HCT116 (cell line): ENCODE data around the gene CUEDC2. TPM values are rescaled to one million over a fixed set of nuclear protein-coding genes. Genes with fewer than 3 reads are reported as not detected.

Source experiments
- ATAC-seq: fragments of 200-7000 bp; cut with Tn5 transposase; 2 replicates; pipeline ENCODE4 v1.9.1; 2020; ENCODE audit warnings: mild to moderate bottlenecking, moderate library complexity
- BruUV-seq: library from RNA; stranded (reverse); fragments of 400-500 nt; replicated peaks from 2 replicates; lab custom pipeline; 2021; lab: Mats Ljungman, UMichigan
- CTCF ChIA-PET: fragments of 300-600 bp; sonication (Branson Sonifier 250); formaldehyde crosslinking; loops from one replicate; lab custom pipeline; 2021; ENCODE audit warnings: antibody characterized with exemption; lab: Charles Lee
- POLR2A ChIA-PET: fragments of 300-600, 350-600 bp; sonication (Branson Sonifier 250); formaldehyde crosslinking; loops from one replicate; lab custom pipeline; 2021; ENCODE audit warnings: antibody characterized with exemption; lab: Charles Lee
- RAD21 ChIA-PET, 2 experiments: fragments of 300-600 bp; sonication (Branson Sonifier 250); formaldehyde crosslinking; loops; one replicate each; lab custom pipeline; 2023; ENCODE audit warnings: low total read pairs in 2 of 2; ENCODE audit not compliant: uncharacterized antibody in 2 of 2, unreplicated experiment in 2 of 2, low non-redundant PET in 1 of 2; lab: Charles Lee
- DNase-seq: peaks from one replicate; pipeline ENCODE4 v3.0.0-alpha.2; 2010; ENCODE audit warnings: low read depth, low spot score
- H2AFZ ChIP-seq: fragments of 200-600 bp; shearing (Covaris generic), sonication (generic); 2 replicates; pipeline ENCODE4 v1.6.1; 2017; ENCODE audit warnings: low read depth, mixed run types, mixed read lengths, antibody characterized with exemption, low read length; ENCODE audit not compliant: poor library complexity, severe bottlenecking
- H3K27ac ChIP-seq: 2 replicates; pipeline ENCODE4 v1.5.1; 2012; ENCODE audit warnings: low read depth, low read length
- H3K27me3 ChIP-seq: fragments of 200-600 bp; sonication (generic); 2 replicates; pipeline ENCODE4 v1.6.1; 2016; ENCODE audit warnings: mixed run types, low read length, mixed read lengths; ENCODE audit not compliant: insufficient read depth
- H3K36me3 ChIP-seq, 2 experiments: fragments of 200-500 bp in 1 of 2; fragments of 200-600 bp in 1 of 2; sonication (Bioruptor generic) in 1 of 2; sonication (generic) in 1 of 2; 2 replicates each; pipeline versions ENCODE4 v1.5.1 to v1.6.1; 2014 to 2016; ENCODE audit warnings: low read length in 2 of 2, inconsistent platforms in 1 of 2, mixed read lengths in 1 of 2, mixed run types in 1 of 2; ENCODE audit not compliant: insufficient read depth in 2 of 2, control insufficient read depth in 1 of 2
- H3K4me1 ChIP-seq, 2 experiments: fragments of 200-600 bp in 1 of 2; sonication (generic) in 1 of 2; 2 replicates each; pipeline versions ENCODE4 v1.5.1 to v1.6.1; 2012 to 2017; ENCODE audit warnings: low read length in 2 of 2, inconsistent platforms in 1 of 2, mild to moderate bottlenecking in 1 of 2, mixed read lengths in 1 of 2, mixed run types in 1 of 2, moderate library complexity in 1 of 2; ENCODE audit not compliant: insufficient read depth in 2 of 2, control insufficient read depth in 1 of 2
- H3K4me2 ChIP-seq: fragments of 200-600 bp; sonication (generic); 2 replicates; pipeline ENCODE4 v1.6.1; 2017; ENCODE audit warnings: mixed run types, low read length, mixed read lengths
- H3K4me3 ChIP-seq, 2 experiments: fragments of 200-600 bp in 1 of 2; sonication (generic) in 1 of 2; replicated peaks in 1 of 2; 2 replicates each; pipeline ENCODE4 v1.5.1; 2011 to 2016; ENCODE audit warnings: low read length in 2 of 2, control low read depth in 1 of 2, low read depth in 1 of 2, mild to moderate bottlenecking in 1 of 2, mixed read lengths in 1 of 2, mixed run types in 1 of 2
- H3K79me2 ChIP-seq: fragments of 200-600 bp; sonication (generic); 2 replicates; pipeline ENCODE4 v1.6.1; 2017; ENCODE audit warnings: mild to moderate bottlenecking, mixed run types, low read length, moderate library complexity, mixed read lengths; ENCODE audit not compliant: insufficient read depth
- H3K9ac ChIP-seq: fragments of 200-600 bp; sonication (generic); 2 replicates; pipeline ENCODE4 v1.6.1; 2016; ENCODE audit warnings: low read length, mixed read lengths
- H3K9me2 ChIP-seq: fragments of 200-600 bp; sonication (generic), shearing (Covaris generic); 2 replicates; pipeline ENCODE4 v1.6.1; 2017; ENCODE audit warnings: mixed run types, mild to moderate bottlenecking, moderate library complexity; ENCODE audit not compliant: insufficient read depth
- H3K9me3 ChIP-seq, 2 experiments: fragments of 200-500 bp in 1 of 2; fragments of 200-600 bp in 1 of 2; sonication (Bioruptor generic) in 1 of 2; sonication (generic) in 1 of 2; 2 replicates each; pipeline ENCODE4 v1.6.1; 2014 to 2017; ENCODE audit warnings: low read length in 2 of 2, mixed read lengths in 2 of 2, inconsistent platforms in 1 of 2, low read depth in 1 of 2, mild to moderate bottlenecking in 1 of 2, mixed run types in 1 of 2, moderate library complexity in 1 of 2; ENCODE audit not compliant: control insufficient read depth in 1 of 2, insufficient read depth in 1 of 2
- H4K20me1 ChIP-seq: fragments of 200-600 bp; sonication (generic), shearing (Covaris generic); 2 replicates; pipeline ENCODE4 v1.6.1; 2017; ENCODE audit warnings: mixed run types, mild to moderate bottlenecking, moderate library complexity; ENCODE audit not compliant: insufficient read depth
- ATF3 ChIP-seq: IDR thresholded peaks from 2 replicates; pipeline ENCODE4 v1.6.1; 2012
- CBX3 ChIP-seq: IDR thresholded peaks from 2 replicates; pipeline ENCODE4 v1.6.1; 2012; ENCODE audit warnings: low read depth
- CEBPB ChIP-seq: IDR thresholded peaks from 2 replicates; pipeline ENCODE4 v1.6.1; 2012; ENCODE audit warnings: low read depth
- EGR1 ChIP-seq: IDR thresholded peaks from 2 replicates; pipeline ENCODE4 v1.6.1; 2012; ENCODE audit warnings: low read depth
- ELF1 ChIP-seq: IDR thresholded peaks from 2 replicates; pipeline ENCODE4 v1.6.1; 2012; ENCODE audit warnings: low read depth, borderline replicate concordance
- FOSL1 ChIP-seq: IDR thresholded peaks from 2 replicates; pipeline ENCODE4 v1.6.1; 2012; ENCODE audit warnings: low read depth
- JUND ChIP-seq: IDR thresholded peaks from 2 replicates; pipeline ENCODE4 v1.6.1; 2012
- POLR2A ChIP-seq: IDR thresholded peaks from 2 replicates; pipeline ENCODE4 v1.7.0; 2011; ENCODE audit warnings: borderline replicate concordance; ENCODE audit not compliant: insufficient read depth, insufficient read length; ENCODE audit errors: extremely low read depth
- RAD21 ChIP-seq: IDR thresholded peaks from 2 replicates; pipeline ENCODE4 v1.6.1; 2012; ENCODE audit warnings: low read depth, mild to moderate bottlenecking
- REST ChIP-seq: IDR thresholded peaks from 2 replicates; pipeline ENCODE4 v1.6.1; 2012; ENCODE audit warnings: low read depth
- SIN3A ChIP-seq: IDR thresholded peaks from 2 replicates; pipeline ENCODE4 v1.6.1; 2012; ENCODE audit warnings: low read depth
- SP1 ChIP-seq: IDR thresholded peaks from 2 replicates; pipeline ENCODE4 v1.6.1; 2012; ENCODE audit warnings: low read depth
- SRF ChIP-seq: IDR thresholded peaks from 2 replicates; pipeline ENCODE4 v1.6.1; 2012; ENCODE audit warnings: low read depth
- TCF7L2 ChIP-seq: IDR thresholded peaks from 2 replicates; pipeline ENCODE4 v1.7.0; 2011; ENCODE audit warnings: borderline replicate concordance, inconsistent platforms; ENCODE audit not compliant: insufficient read depth, insufficient read length; ENCODE audit errors: extremely low read depth
- ZNF274 ChIP-seq: fragments of 200-500 bp; sonication (Bioruptor generic); IDR thresholded peaks from 2 replicates; pipeline ENCODE4 v1.6.1; 2014; ENCODE audit warnings: mild to moderate bottlenecking, low read depth, low read length, inconsistent platforms
- intact Hi-C: fragments of 100-400 bp; cut with micrococcal nuclease; formaldehyde crosslinking; loops from 2 replicates; pipeline ENCODE4 v1.10.0; 2022
- total RNA-seq: library from RNA; stranded (reverse); gene quantifications from one replicate; pipeline ENCODE4 v1.2.1, GENCODE V29; 2021; ENCODE audit not compliant: unreplicated experiment

The CUEDC2 gene
- total RNA-seq, 1 experiment from 2014 or later, result 96.7 TPM

- DNase-seq, result no peak
- ChIA-PET POLR2A (interaction anchor here (1.1 to 3.2 kb wide), 2 partner anchors 9 to 174 kb away, joined by 8 to 14 read pairs; partner anchors contain the start of gene NFKB2), RAD21 (interaction anchor here (1.0 to 2.0 kb wide), 3 partner anchors 174 to 235 kb away, joined by 4 to 9 read pairs (median 6); no protein-coding TSS in a partner anchor)
- Histone ChIP-seq H3K9me3 (no peaks in the 10 kb centered on the region), H3K9ac (no peak overlapping the region), H3K4me3 (no peak overlapping the region), H3K9me2 (no peaks in the 10 kb centered on the region)
- no peak for TF ChIP-seq SRF
- TF ChIP-seq, all 23 proteins: peak for 0
- Histone ChIP-seq H3K36me3 (peaks cover 4 to 15% of the 10 kb centered on the region in 2 experiments; a peak in 2 of 4 replicates), H3K79me2 (no peaks in the 10 kb centered on the region), H4K20me1 (no peaks in the 10 kb centered on the region), H3K27ac (no peak overlapping the region; the same call in 1 of the 2 replicates), H2AFZ (no peak overlapping the region), H3K4me2 (no peak overlapping the region), H3K27me3 (no peaks in the 10 kb centered on the region), H3K4me1 (peaks cover 19 to 50% of the 10 kb centered on the region in 2 experiments)
- no TSS peak for BruUV-seq
- no peak for ATAC-seq
- intact Hi-C loops, result loop anchor here (1.0 kb wide), 1 partner anchor 174 kb away; no protein-coding TSS in a partner anchor
- CTCF ChIA-PET, result interaction anchor here (0.6 to 3.5 kb wide), 13 partner anchors 10 to 290 kb away, joined by 3 to 41 read pairs (median 8); partner anchors contain the start of genes FBXL15 and NFKB2
These were observed 27.8 kb downstream of the CUEDC2 start for GRCh38 chr10:102404361-102405107.

DNA sequence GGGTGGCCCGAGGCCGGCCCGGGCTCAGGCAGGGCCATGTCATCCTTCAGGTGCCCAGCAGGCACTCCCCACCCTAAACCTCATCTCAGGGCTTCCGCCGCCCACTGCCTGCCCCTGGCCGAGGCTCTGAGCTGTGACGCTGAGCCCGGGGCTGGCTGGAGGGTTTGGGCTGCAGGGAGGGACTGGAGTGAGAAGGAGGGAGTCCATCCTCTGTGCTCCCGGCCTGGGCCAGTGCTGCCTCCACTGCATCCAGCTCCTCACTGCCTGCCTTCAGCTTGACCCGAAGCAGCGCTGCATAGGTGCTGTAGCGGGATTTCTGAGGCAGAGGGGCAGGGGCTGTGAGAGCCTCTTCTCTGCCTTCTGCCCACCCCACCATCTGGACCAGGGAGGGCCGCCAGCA lies 29.3 kb downstream of the CUEDC2 start:
- ChIA-PET POLR2A (interaction anchor here (1.1 to 3.2 kb wide), 3 partner anchors 7 to 234 kb away, joined by 3 to 14 read pairs (median 8); partner anchors contain the start of gene NFKB2), RAD21 (interaction anchor here (0.9 to 2.0 kb wide), 4 partner anchors 60 to 234 kb away, joined by 3 to 9 read pairs (median 5); no protein-coding TSS in a partner anchor), CTCF (interaction anchor here (0.6 to 3.5 kb wide), 20 partner anchors 8 to 288 kb away, joined by 3 to 41 read pairs (median 4); partner anchors contain the start of genes ACTR1A, CUEDC2, FBXL15 and GBF1)
- H3K27ac ChIP-seq, result peak overlapping the region; percentile 26; the same call in 1 of the 2 replicates
- H3K27me3 ChIP-seq, result no peaks in the 10 kb centered on the region
- no peak overlapping the region for H3K9ac ChIP-seq
- no TSS peak for BruUV-seq
- intact Hi-C loops, result no loop called here
- H4K20me1 ChIP-seq, result no peaks in the 10 kb centered on the region
- H3K36me3 ChIP-seq, result peaks cover 4 to 15% of the 10 kb centered on the region in 2 experiments; a peak in 2 of 4 replicates
- no peak overlapping the region for H2AFZ ChIP-seq
- no peak for DNase-seq
- H3K4me3 ChIP-seq, result no peak overlapping the region
- peaks cover 16 to 53% of the 10 kb centered on the region in 2 experiments for H3K4me1 ChIP-seq
- no peak for ATAC-seq
- no peaks in the 10 kb centered on the region for H3K9me2 ChIP-seq
- no peaks in the 10 kb centered on the region for H3K79me2 ChIP-seq
- no peaks in the 10 kb centered on the region for H3K9me3 ChIP-seq
- H3K4me2 ChIP-seq, result 0 out of 2 replicates have a peak overlapping the region, but pooled peaks have one; percentile 3
- TF ChIP-seq CEBPB (no peak), ZNF274 (no peak), REST (no peak), CBX3 (no peak), TCF7L2 (no peak), ATF3 (no peak), FOSL1 (no peak), ELF1 (no peak), JUND (no peak), RAD21 (no peak), SP1 (no peak), SIN3A (no peak), EGR1 (no peak), POLR2A (no peak)
